ENCODE measurements around the gene ADH4.

Gene ADH4

DNA sequence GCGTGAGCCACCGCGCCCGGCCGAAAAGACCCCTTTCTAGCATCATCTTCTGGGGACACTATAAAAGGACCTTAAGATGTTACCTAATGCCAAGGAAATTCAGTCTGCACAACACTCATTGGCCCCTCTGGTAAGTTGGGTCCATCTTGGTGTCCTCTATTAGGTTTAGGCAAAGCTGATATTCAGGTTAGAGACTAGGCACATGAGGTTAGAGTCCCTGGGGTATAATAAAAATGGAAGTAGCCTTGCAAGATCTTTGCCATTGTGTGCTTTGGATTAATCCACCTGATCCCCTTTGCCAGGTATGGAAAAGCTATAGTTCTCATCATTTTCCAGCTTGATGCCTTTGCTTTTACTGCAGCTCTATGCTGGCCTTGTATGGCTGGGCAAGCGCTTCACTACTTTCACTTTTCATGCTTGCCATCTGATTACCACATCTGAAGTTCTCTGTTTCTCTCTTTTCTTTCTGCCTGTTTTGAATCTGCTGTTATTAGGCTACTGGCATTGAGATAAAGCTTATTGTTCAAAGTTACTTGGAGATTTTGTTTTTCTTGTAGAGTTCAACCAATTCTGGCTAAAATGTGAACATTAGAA is 5.4 kb upstream of the ADH4 start:
- TF ChIP-seq, protein P1, sequence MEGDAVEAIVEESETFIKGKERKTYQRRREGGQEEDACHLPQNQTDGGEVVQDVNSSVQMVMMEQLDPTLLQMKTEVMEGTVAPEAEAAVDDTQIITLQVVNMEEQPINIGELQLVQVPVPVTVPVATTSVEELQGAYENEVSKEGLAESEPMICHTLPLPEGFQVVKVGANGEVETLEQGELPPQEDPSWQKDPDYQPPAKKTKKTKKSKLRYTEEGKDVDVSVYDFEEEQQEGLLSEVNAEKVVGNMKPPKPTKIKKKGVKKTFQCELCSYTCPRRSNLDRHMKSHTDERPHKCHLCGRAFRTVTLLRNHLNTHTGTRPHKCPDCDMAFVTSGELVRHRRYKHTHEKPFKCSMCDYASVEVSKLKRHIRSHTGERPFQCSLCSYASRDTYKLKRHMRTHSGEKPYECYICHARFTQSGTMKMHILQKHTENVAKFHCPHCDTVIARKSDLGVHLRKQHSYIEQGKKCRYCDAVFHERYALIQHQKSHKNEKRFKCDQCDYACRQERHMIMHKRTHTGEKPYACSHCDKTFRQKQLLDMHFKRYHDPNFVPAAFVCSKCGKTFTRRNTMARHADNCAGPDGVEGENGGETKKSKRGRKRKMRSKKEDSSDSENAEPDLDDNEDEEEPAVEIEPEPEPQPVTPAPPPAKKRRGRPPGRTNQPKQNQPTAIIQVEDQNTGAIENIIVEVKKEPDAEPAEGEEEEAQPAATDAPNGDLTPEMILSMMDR (IDR thresholded peaks at IDR 0.05; ENCODE audit: low read depth, low read length) = no peak

DNA sequence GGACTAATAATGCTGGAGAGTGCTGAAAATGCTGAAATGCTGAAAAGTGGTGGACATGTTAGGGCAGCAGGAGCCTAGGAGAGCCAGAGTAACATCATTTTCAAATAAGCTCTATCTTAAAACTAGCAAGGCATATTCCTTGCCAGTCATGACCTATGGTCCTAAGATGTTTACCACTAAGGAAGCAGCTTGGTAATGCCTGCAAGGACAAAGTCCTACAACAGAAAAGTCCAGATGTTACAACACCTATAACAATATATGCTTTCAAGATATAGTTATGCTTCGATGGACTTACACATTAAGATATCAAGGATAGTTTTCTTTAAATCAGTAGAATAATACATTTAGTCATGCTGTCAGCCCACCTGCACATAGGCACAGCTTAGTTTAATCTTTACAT is 4.5 kb upstream of the ADH4 start:
- no peak for DNase-seq
- H3K4me3 ChIP-seq (ENCODE audit: low read depth, low read length) = no peak overlapping the region

More for the DNA sequence above, 5.4 kb upstream of the ADH4 start:
- Histone ChIP-seq H3K9me3 (ENCODE audit: severe bottlenecking) (peaks cover 5% of the 10 kb centered on the region), H3K4me3 (ENCODE audit: low read depth, low read length) (no peak overlapping the region), H3K27me3 (ENCODE audit: insufficient read depth, low read depth, severe bottlenecking) (no peaks in the 10 kb centered on the region), H3K36me3 (no peaks in the 10 kb centered on the region), H3K27ac (no peak overlapping the region)
- DNase-seq = no peak

DNA sequence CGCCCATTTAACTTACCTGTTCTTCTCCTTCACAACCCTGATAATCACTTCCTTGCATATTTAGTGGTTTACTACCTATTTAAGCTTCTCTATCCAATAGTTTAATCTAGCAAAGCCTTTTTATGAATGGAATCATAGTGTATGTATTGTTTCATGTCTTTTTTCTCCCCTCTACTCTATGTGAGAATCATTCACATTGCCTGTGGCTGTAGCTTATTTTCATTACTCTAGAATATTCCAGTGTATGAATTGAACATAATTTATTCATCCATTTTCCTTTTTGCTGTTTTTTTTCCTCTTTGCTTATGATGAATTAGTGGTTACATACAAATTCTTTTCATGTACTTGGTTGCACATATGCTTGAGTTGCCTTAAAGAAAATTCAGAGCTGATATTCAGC is 490 bp upstream of the ADH4 start:
- Histone ChIP-seq H3K4me3 (ENCODE audit: low read depth, low read length) (no peak overlapping the region), H3K9me3 (ENCODE audit: severe bottlenecking) (no peaks in the 10 kb centered on the region), H3K36me3 (no peaks in the 10 kb centered on the region), H3K27ac (no peak overlapping the region), H3K27me3 (ENCODE audit: insufficient read depth, low read depth, severe bottlenecking) (no peaks in the 10 kb centered on the region)
- DNase-seq = no peak
- TF ChIP-seq, protein P1 (IDR thresholded peaks at IDR 0.05; ENCODE audit: low read depth, low read length) = no peak

More for the DNA sequence above, 4.5 kb upstream of the ADH4 start:
- TF ChIP-seq, protein P1 (IDR thresholded peaks at IDR 0.05; ENCODE audit: low read depth, low read length) = no peak
- Histone ChIP-seq H3K27me3 (ENCODE audit: insufficient read depth, low read depth, severe bottlenecking) (no peaks in the 10 kb centered on the region), H3K36me3 (no peaks in the 10 kb centered on the region), H3K9me3 (ENCODE audit: severe bottlenecking) (peaks cover 5% of the 10 kb centered on the region), H3K27ac (no peak overlapping the region)

DNA sequence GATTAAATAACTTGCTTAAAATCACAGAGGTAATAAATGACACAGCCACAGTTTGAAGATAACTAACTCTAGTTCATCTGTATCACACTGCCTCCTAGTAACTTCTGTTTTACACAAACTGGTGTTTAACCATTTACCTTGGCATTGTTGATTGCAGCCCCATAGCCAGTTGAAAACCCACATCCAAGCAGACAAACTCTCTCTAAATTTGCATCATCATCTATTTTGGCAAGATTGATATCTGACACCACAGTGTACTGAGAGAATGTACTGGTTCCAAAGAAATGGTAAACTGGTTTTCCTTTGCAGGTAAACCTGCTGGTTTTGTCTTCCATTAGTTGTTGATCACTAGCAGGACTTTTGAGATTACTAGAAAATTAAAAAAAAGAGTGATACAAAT is 7.8 kb downstream of the ADH4 start:
- no peak for DNase-seq
- TF ChIP-seq, protein P1 (IDR thresholded peaks at IDR 0.05; ENCODE audit: low read depth, low read length) = no peak
- Histone ChIP-seq H3K27ac (no peak overlapping the region), H3K4me3 (ENCODE audit: low read depth, low read length) (no peak overlapping the region), H3K27me3 (ENCODE audit: insufficient read depth, low read depth, severe bottlenecking) (no peaks in the 10 kb centered on the region), H3K36me3 (no peaks in the 10 kb centered on the region), H3K9me3 (ENCODE audit: severe bottlenecking) (no peaks in the 10 kb centered on the region)

DNA sequence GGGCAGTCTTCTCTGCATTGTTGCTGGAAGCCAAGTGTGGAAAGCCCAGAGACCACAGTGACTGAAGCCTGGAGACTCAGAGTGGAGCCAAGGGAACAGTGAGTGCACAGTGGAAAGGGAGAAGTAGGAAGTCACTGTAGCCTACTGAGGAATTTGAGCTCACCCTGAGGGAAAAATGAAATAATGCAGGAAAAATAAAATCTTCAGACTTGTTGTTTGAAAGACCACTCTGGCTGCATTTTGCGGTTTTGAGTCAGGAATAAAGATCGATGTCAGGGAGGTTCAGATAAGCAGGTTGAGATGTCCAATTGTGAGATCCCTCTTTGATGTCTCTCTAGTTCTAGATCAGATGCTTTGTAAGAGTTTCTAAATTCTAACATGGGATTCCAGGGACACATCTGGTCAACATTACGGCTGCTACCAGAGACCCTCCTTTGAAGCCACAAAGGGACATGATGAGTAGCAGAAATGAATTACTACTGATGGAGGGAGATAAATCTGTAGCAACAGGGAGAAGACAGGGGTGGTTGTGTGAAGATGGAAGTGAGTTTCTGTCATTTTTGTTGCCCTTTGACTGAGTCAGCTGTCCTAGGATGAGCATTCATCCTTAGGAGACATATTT is 8.4 kb downstream of the ADH4 start:
- Histone ChIP-seq H3K9me3 (ENCODE audit: severe bottlenecking) (no peaks in the 10 kb centered on the region), H3K4me3 (ENCODE audit: low read depth, low read length) (no peak overlapping the region)
- no peak for DNase-seq

More for the DNA sequence above, 8.4 kb downstream of the ADH4 start:
- H3K27ac ChIP-seq = no peak overlapping the region
- TF ChIP-seq, protein P1 (IDR thresholded peaks at IDR 0.05; ENCODE audit: low read depth, low read length) = no peak
- no peaks in the 10 kb centered on the region for H3K36me3 ChIP-seq
- no peaks in the 10 kb centered on the region for H3K27me3 ChIP-seq (ENCODE audit: insufficient read depth, low read depth, severe bottlenecking)
